Breast epithelium (tissue), 3 donors: ENCODE results near the gene PPP4R4.
"Not testable (repeated sequence)": the region's sequence is repeated elsewhere in the genome, so short reads cannot be mapped to it uniquely, and the experiment has no call there.

Experiments
- CTCF ChIP-seq, 3 donors: fragments of 450-650 bp; IDR thresholded peaks; one replicate each; pipeline ENCODE4 v1.5.1; 2016 to 2017; ENCODE audit warnings: antibody characterized with exemption in 3 of 3, mild to moderate bottlenecking in 3 of 3, moderate library complexity in 3 of 3
- POLR2AphosphoS5 ChIP-seq, 3 donors: sonication (generic); formaldehyde crosslinking; IDR thresholded peaks; one replicate each; pipeline ENCODE4 v1.6.1; 2017; ENCODE audit warnings: antibody characterized with exemption in 3 of 3

GRCh38 chr14:94276898-94277561, 102.9 kb downstream of the PPP4R4 start:
- not testable (repeated sequence) for TF ChIP-seq CTCF, POLR2AphosphoS5 (IDR thresholded peaks at IDR 0.05)
